Neural progenitor cell (in vitro differentiated cells): ENCODE data around the gene PREPL.

Source experiments
- EZH2 ChIP-seq: fragments of 200-600 bp; sonication (generic); IDR thresholded peaks from 2 replicates; pipeline ENCODE4 v1.6.1; 2017; ENCODE audit warnings: antibody characterized with exemption, mild to moderate bottlenecking, moderate library complexity
- EZH2phosphoT487 ChIP-seq: fragments of 200-600 bp; sonication (generic); IDR thresholded peaks from 2 replicates; pipeline ENCODE4 v1.6.1; 2017; ENCODE audit warnings: antibody characterized with exemption
- TF ChIP-seq, protein P1 (sequence below): fragments of 200-600 bp; sonication (generic); IDR thresholded peaks from 2 replicates; pipeline ENCODE4 v1.5.1; 2017; ENCODE audit warnings: antibody characterized with exemption, mild to moderate bottlenecking

DNA sequence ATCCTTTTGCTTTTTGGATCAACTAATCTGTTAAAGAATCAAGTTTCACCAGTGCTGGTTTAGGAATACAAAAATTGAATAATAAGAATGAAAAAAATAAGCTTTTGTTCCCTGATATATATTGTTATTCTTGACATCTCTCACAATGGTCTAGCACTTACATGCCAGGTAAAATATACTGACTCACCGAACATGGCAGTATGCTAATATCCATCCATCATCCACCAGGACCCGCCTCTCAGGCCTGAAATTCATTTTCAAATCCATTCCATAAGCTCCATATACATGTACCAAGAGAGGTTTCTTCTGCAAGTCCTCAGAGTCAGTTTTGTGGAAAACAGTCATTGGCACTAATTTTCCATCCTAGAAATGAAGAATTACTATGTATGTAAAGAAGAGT is 32.5 kb downstream of the PREPL start:
- TF ChIP-seq, protein P1, sequence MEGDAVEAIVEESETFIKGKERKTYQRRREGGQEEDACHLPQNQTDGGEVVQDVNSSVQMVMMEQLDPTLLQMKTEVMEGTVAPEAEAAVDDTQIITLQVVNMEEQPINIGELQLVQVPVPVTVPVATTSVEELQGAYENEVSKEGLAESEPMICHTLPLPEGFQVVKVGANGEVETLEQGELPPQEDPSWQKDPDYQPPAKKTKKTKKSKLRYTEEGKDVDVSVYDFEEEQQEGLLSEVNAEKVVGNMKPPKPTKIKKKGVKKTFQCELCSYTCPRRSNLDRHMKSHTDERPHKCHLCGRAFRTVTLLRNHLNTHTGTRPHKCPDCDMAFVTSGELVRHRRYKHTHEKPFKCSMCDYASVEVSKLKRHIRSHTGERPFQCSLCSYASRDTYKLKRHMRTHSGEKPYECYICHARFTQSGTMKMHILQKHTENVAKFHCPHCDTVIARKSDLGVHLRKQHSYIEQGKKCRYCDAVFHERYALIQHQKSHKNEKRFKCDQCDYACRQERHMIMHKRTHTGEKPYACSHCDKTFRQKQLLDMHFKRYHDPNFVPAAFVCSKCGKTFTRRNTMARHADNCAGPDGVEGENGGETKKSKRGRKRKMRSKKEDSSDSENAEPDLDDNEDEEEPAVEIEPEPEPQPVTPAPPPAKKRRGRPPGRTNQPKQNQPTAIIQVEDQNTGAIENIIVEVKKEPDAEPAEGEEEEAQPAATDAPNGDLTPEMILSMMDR, result no peak
- TF ChIP-seq EZH2phosphoT487 (no peak), EZH2 (no peak)
